Neural progenitor cell (in vitro differentiated cells): ENCODE measurements around the gene TBC1D14. TPM values are rescaled to one million over a fixed set of nuclear protein-coding genes. Genes with fewer than 3 reads are reported as not detected.

Experiments used
- DNase-seq: peaks from one replicate; pipeline ENCODE4 v3.0.0-alpha.2; 2016; ENCODE audit warnings: low spot score
- H2AFZ ChIP-seq: fragments of 200-600 bp; sonication (generic); replicated peaks from 2 replicates; pipeline ENCODE4 v1.6.1; 2016; ENCODE audit warnings: antibody characterized with exemption
- H3F3A ChIP-seq: fragments of 200-600 bp; sonication (generic); 2 replicates; pipeline ENCODE4 v1.6.1; 2016; ENCODE audit warnings: antibody characterized with exemption, low read depth
- H3K27ac ChIP-seq: fragments of 200-600 bp; sonication (generic); 2 replicates; pipeline ENCODE4 v1.5.1; 2016; ENCODE audit warnings: mild to moderate bottlenecking
- H3K27me3 ChIP-seq: fragments of 200-600 bp; sonication (generic); 2 replicates; pipeline ENCODE4 v1.6.1; 2016; ENCODE audit warnings: mild to moderate bottlenecking, moderate library complexity
- H3K36me3 ChIP-seq: fragments of 200-600 bp; sonication (generic); 2 replicates; pipeline ENCODE4 v1.5.1; 2016
- H3K4me1 ChIP-seq: fragments of 200-600 bp; sonication (generic); 2 replicates; pipeline ENCODE4 v1.6.1; 2016; ENCODE audit warnings: mixed run types
- H3K4me2 ChIP-seq: fragments of 200-600 bp; sonication (generic); 2 replicates; pipeline ENCODE4 v1.6.1; 2016
- H3K4me3 ChIP-seq: fragments of 200-600 bp; sonication (generic); 2 replicates; pipeline ENCODE4 v1.5.1; 2016
- H3K79me2 ChIP-seq: fragments of 200-600 bp; sonication (generic); 2 replicates; pipeline ENCODE4 v1.6.1; 2016; ENCODE audit warnings: low read depth
- H3K9ac ChIP-seq: fragments of 200-600 bp; sonication (generic); 2 replicates; pipeline ENCODE4 v1.6.1; 2016
- H3K9me3 ChIP-seq: fragments of 200-600 bp; sonication (generic); 2 replicates; pipeline ENCODE4 v1.5.1; 2016; ENCODE audit warnings: low read depth
- H4K20me1 ChIP-seq: fragments of 200-600 bp; sonication (generic); 2 replicates; pipeline ENCODE4 v1.6.1; 2016; ENCODE audit warnings: low read depth
- H3K27ac Mint-ChIP-seq: 3 replicates; pipeline ENCODE4 v1.8.0; 2021; ENCODE audit warnings: mixed read lengths
- H3K27me3 Mint-ChIP-seq: 2 replicates; pipeline ENCODE4 v1.8.0; 2022; ENCODE audit warnings: low read depth, mild to moderate bottlenecking, inconsistent platforms, moderate library complexity, mixed read lengths; ENCODE audit not compliant: insufficient read depth
- H3K36me3 Mint-ChIP-seq: 3 replicates; pipeline ENCODE4 v1.8.0; 2021; ENCODE audit warnings: mixed read lengths
- H3K4me1 Mint-ChIP-seq: 3 replicates; pipeline ENCODE4 v1.8.0; 2021; ENCODE audit warnings: mixed read lengths
- H3K4me3 Mint-ChIP-seq: 3 replicates; pipeline ENCODE4 v1.8.0; 2021; ENCODE audit warnings: mild to moderate bottlenecking, moderate library complexity, mixed read lengths
- H3K9me3 Mint-ChIP-seq: 3 replicates; pipeline ENCODE4 v1.8.0; 2020; ENCODE audit warnings: mixed read lengths
- CTCF ChIP-seq: fragments of 200-600 bp; sonication (generic); IDR thresholded peaks from 2 replicates; pipeline ENCODE4 v1.5.1; 2017; ENCODE audit warnings: antibody characterized with exemption, mild to moderate bottlenecking
- EZH2 ChIP-seq: fragments of 200-600 bp; sonication (generic); IDR thresholded peaks from 2 replicates; pipeline ENCODE4 v1.6.1; 2017; ENCODE audit warnings: antibody characterized with exemption, mild to moderate bottlenecking, moderate library complexity
- EZH2phosphoT487 ChIP-seq: fragments of 200-600 bp; sonication (generic); IDR thresholded peaks from 2 replicates; pipeline ENCODE4 v1.6.1; 2017; ENCODE audit warnings: antibody characterized with exemption
- total RNA-seq: library from RNA; depleted of rRNA; stranded (reverse); fragments of >200 nt; gene quantifications from 2 replicates; pipeline ENCODE4 v1.2.3, GENCODE V29; 2015; ENCODE audit warnings: low replicate concordance

Gene TBC1D14
- total RNA-seq, 1 donor from 2014 or later, result 47.9 TPM

- Histone ChIP-seq H3K27me3 (no peaks in the 10 kb centered on the region), H3K4me1 (peaks cover 17% of the 10 kb centered on the region), H3K4me2 (no peak overlapping the region), H3F3A (peaks cover under 1% of the 10 kb centered on the region), H4K20me1 (peaks cover 64% of the 10 kb centered on the region), H2AFZ (no peak overlapping the region), H3K4me3 (no peak overlapping the region), H3K36me3 (no peaks in the 10 kb centered on the region), H3K27ac (no peak overlapping the region), H3K9ac (no peak overlapping the region), H3K9me3 (no peaks in the 10 kb centered on the region), H3K79me2 (peaks cover 58% of the 10 kb centered on the region)
- no peak for DNase-seq
- no peak for TF ChIP-seq EZH2
- no peaks in the 10 kb centered on the region for H3K9me3 Mint-ChIP-seq
- no peak overlapping the region for H3K4me3 Mint-ChIP-seq
- H3K27me3 Mint-ChIP-seq, result peaks cover 4% of the 10 kb centered on the region
- peaks cover 33% of the 10 kb centered on the region for H3K4me1 Mint-ChIP-seq
- peaks cover 19% of the 10 kb centered on the region for H3K36me3 Mint-ChIP-seq
- H3K27ac Mint-ChIP-seq, result peak overlapping the region; percentile 40
Observed at GRCh38 chr4:6992728-6993677, 83.4 kb downstream of the TBC1D14 start.

GRCh38 chr4:6996481-6996880 is 86.9 kb downstream of the TBC1D14 start:
- Mint-ChIP-seq H3K4me1 (peaks cover 8% of the 10 kb centered on the region), H3K9me3 (no peaks in the 10 kb centered on the region), H3K4me3 (no peak overlapping the region), H3K36me3 (peaks cover 37% of the 10 kb centered on the region), H3K27ac (no peak overlapping the region), H3K27me3 (no peaks in the 10 kb centered on the region)
- Histone ChIP-seq H3K4me3 (no peak overlapping the region), H3F3A (no peaks in the 10 kb centered on the region), H3K4me1 (no peaks in the 10 kb centered on the region), H3K36me3 (no peaks in the 10 kb centered on the region), H4K20me1 (peaks cover 37% of the 10 kb centered on the region), H3K27me3 (no peaks in the 10 kb centered on the region), H2AFZ (no peak overlapping the region), H3K9me3 (no peaks in the 10 kb centered on the region), H3K27ac (no peak overlapping the region), H3K9ac (no peak overlapping the region), H3K79me2 (peaks cover 23% of the 10 kb centered on the region), H3K4me2 (no peak overlapping the region)
- no peak for TF ChIP-seq EZH2
- no peak for TF ChIP-seq CTCF
- no peak for TF ChIP-seq EZH2phosphoT487
- DNase-seq, result no peak

GRCh38 chr4:6999172-7000086 is 89.8 kb downstream of the TBC1D14 start:
- H3F3A ChIP-seq, result no peaks in the 10 kb centered on the region
- no peak for TF ChIP-seq CTCF
- TF ChIP-seq EZH2, result no peak
- TF ChIP-seq EZH2phosphoT487, result no peak
- H2AFZ ChIP-seq, result no peak overlapping the region
- H3K4me3 ChIP-seq, result no peak overlapping the region
- H3K9ac ChIP-seq, result no peak overlapping the region
- Mint-ChIP-seq H3K27me3 (no peaks in the 10 kb centered on the region), H3K4me3 (no peak overlapping the region), H3K9me3 (no peaks in the 10 kb centered on the region), H3K27ac (peak overlapping the region; percentile 42), H3K36me3 (peaks cover 42% of the 10 kb centered on the region), H3K4me1 (peaks cover 2% of the 10 kb centered on the region)
- H3K4me1 ChIP-seq, result no peaks in the 10 kb centered on the region
- no peaks in the 10 kb centered on the region for H3K36me3 ChIP-seq
- no peaks in the 10 kb centered on the region for H3K27me3 ChIP-seq
- peaks cover 36% of the 10 kb centered on the region for H4K20me1 ChIP-seq
- H3K27ac ChIP-seq, result no peak overlapping the region
- H3K79me2 ChIP-seq, result peaks cover 12% of the 10 kb centered on the region
- H3K4me2 ChIP-seq, result no peak overlapping the region
- no peaks in the 10 kb centered on the region for H3K9me3 ChIP-seq
- DNase-seq, result no peak
